ENCODE data around the gene APBB3. TPM values are rescaled to one million over a fixed set of nuclear protein-coding genes. Genes with fewer than 3 reads are reported as not detected.

Gene APBB3
- total RNA-seq, 3 donors from 2014 or later (not counting 1 experiment from before 2014, with no cell fraction given), result 44.0 to 44.9 (median 44.4) TPM

GRCh38 chr5:140549237-140550144, 14.9 kb downstream of the APBB3 start:
- TF ChIP-seq CTCF (IDR thresholded peaks at IDR 0.05), result no peak
- 100% methylated on average over 3 of the region's 3 CpGs for WGBS (ENCODE audit: insufficient coverage)
- peaks cover 42 to 46% of the 10 kb centered on the region in 2 donors for H3K4me1 Mint-ChIP-seq
- intact Hi-C loops (cut with micrococcal nuclease), result loop anchor here (5.0 kb wide), 1 partner anchor 153 kb away; the partner anchor contains the start of gene ZMAT2
- ATAC-seq (no peak), DNase-seq (peak in 1 of 2 donors; percentile 49)
- Histone ChIP-seq H3K36me3 (ENCODE audit: control insufficient read depth, insufficient read depth, low read length) (peaks cover 32% of the 10 kb centered on the region), H3K9me3 (ENCODE audit: control insufficient read depth, insufficient read depth, low read length) (no peaks in the 10 kb centered on the region), H3K4me1 (ENCODE audit: control insufficient read depth, insufficient read depth, low read length) (peaks cover 30% of the 10 kb centered on the region), H3K27ac (ENCODE audit: low read length) (no peak overlapping the region), H3K27me3 (ENCODE audit: control insufficient read depth, insufficient read depth, low read length) (no peaks in the 10 kb centered on the region), H3K4me3 (ENCODE audit: low read length) (no peak overlapping the region)
- H3K36me3 Mint-ChIP-seq, result peaks cover 11% of the 10 kb centered on the region
- peak overlapping the region; percentile 40 for H3K4me3 Mint-ChIP-seq
- no peaks in the 10 kb centered on the region for H3K27me3 Mint-ChIP-seq (ENCODE audit: low read depth in 2 of 2)
- H3K9me3 Mint-ChIP-seq, result no peaks in the 10 kb centered on the region
- peak overlapping the region; percentile 87 to 95 for H3K27ac Mint-ChIP-seq

- TF ChIP-seq CTCF (IDR thresholded peaks at IDR 0.05), result no peak
- peaks cover 37 to 39% of the 10 kb centered on the region in 2 donors for H3K4me1 Mint-ChIP-seq
- DNase-seq (no peak), ATAC-seq (no peak)
- H3K36me3 ChIP-seq (ENCODE audit: control insufficient read depth, insufficient read depth, low read length), result peaks cover 32% of the 10 kb centered on the region
- no peaks in the 10 kb centered on the region for H3K27me3 Mint-ChIP-seq (ENCODE audit: low read depth in 2 of 2)
- H3K27ac Mint-ChIP-seq, result peak overlapping the region; percentile 87 to 95
- no peaks in the 10 kb centered on the region for H3K27me3 ChIP-seq (ENCODE audit: control insufficient read depth, insufficient read depth, low read length)
- H3K9me3 ChIP-seq (ENCODE audit: control insufficient read depth, insufficient read depth, low read length), result no peaks in the 10 kb centered on the region
- H3K9me3 Mint-ChIP-seq, result no peaks in the 10 kb centered on the region
- H3K36me3 Mint-ChIP-seq, result peaks cover 11% of the 10 kb centered on the region
- WGBS (ENCODE audit: insufficient coverage), result 98% methylated on average over 7 of the region's 7 CpGs
- peak overlapping the region; percentile 86 for H3K4me3 Mint-ChIP-seq
- no peak overlapping the region for H3K27ac ChIP-seq (ENCODE audit: low read length)
- intact Hi-C loops (cut with micrococcal nuclease), result loop anchor here (5.0 kb wide), 1 partner anchor 154 kb away; the partner anchor contains the start of gene ZMAT2
- H3K4me3 ChIP-seq (ENCODE audit: low read length), result no peak overlapping the region
- peaks cover 30% of the 10 kb centered on the region for H3K4me1 ChIP-seq (ENCODE audit: control insufficient read depth, insufficient read depth, low read length)
Observed at GRCh38 chr5:140548791-140549190, 15.6 kb downstream of the APBB3 start.

GRCh38 chr5:140548300-140548688, 16.1 kb downstream of the APBB3 start:
- Mint-ChIP-seq H3K4me3 (peak overlapping the region; percentile 86), H3K9me3 (no peaks in the 10 kb centered on the region), H3K4me1 (peaks cover 33 to 34% of the 10 kb centered on the region in 2 donors), H3K36me3 (peaks cover 11% of the 10 kb centered on the region), H3K27me3 (ENCODE audit: low read depth in 2 of 2) (no peaks in the 10 kb centered on the region), H3K27ac (peak overlapping the region; percentile 87 to 95)
- Histone ChIP-seq H3K9me3 (ENCODE audit: control insufficient read depth, insufficient read depth, low read length) (no peaks in the 10 kb centered on the region), H3K27ac (ENCODE audit: low read length) (peak overlapping the region; percentile 81), H3K4me3 (ENCODE audit: low read length) (peak overlapping the region; percentile 60), H3K36me3 (ENCODE audit: control insufficient read depth, insufficient read depth, low read length) (peaks cover 32% of the 10 kb centered on the region), H3K27me3 (ENCODE audit: control insufficient read depth, insufficient read depth, low read length) (no peaks in the 10 kb centered on the region), H3K4me1 (ENCODE audit: control insufficient read depth, insufficient read depth, low read length) (peaks cover 30% of the 10 kb centered on the region)
- no peak for DNase-seq
- TF ChIP-seq CTCF (IDR thresholded peaks at IDR 0.05), result no peak
- ATAC-seq, result no peak
- intact Hi-C loops (cut with micrococcal nuclease), result loop anchor here (5.0 kb wide), 1 partner anchor 154 kb away; the partner anchor contains the start of gene ZMAT2
- 19% methylated on average over 5 of the region's 5 CpGs for WGBS (ENCODE audit: insufficient coverage)
